A549 (cell line): ENCODE measurements around the gene DHX32.

Source experiments
- CTCF ChIP-seq: fragments of >200 bp; sonication (Bioruptor Twin); formaldehyde crosslinking; IDR thresholded peaks from 3 replicates; pipeline ENCODE4 v1.5.1; 2016
- POLR2A ChIP-seq: IDR thresholded peaks from 2 replicates; pipeline ENCODE4 v1.6.1; 2012; ENCODE audit warnings: mild to moderate bottlenecking, low read length
- POLR2AphosphoS2 ChIP-seq: conservative IDR thresholded peaks from 2 replicates; pipeline ENCODE4 v1.6.1; 2012; ENCODE audit warnings: low read length, improper control_type of control experiment, inconsistent platforms
- TP53 ChIP-seq: fragments of 250-450 bp; sonication (Bioruptor Pico); IDR thresholded peaks from 2 replicates; pipeline ENCODE4 v1.5.0; 2021; ENCODE audit warnings: mild to moderate bottlenecking, moderate library complexity
- USF2 ChIP-seq: fragments of 450-650 bp; IDR thresholded peaks from 2 replicates; pipeline ENCODE4 v1.6.1; 2014; ENCODE audit warnings: antibody characterized with exemption
- ZFP36 ChIP-seq: fragments of 450-650 bp; IDR thresholded peaks from 2 replicates; pipeline ENCODE4 v1.6.1; 2014; ENCODE audit warnings: borderline replicate concordance; ENCODE audit not compliant: partially characterized antibody
- TF ChIP-seq, protein P1 (sequence below): IDR thresholded peaks from 2 replicates; pipeline ENCODE4 v1.6.1; 2012

GRCh38 chr10:125911990-125912389 is 30.9 kb upstream of the DHX32 start:
- TF ChIP-seq CTCF (no peak), TP53 (CRISPR knock-in tag) (no peak), USF2 (no peak), POLR2A (no peak), POLR2AphosphoS2 (no peak), ZFP36 (no peak)
- TF ChIP-seq, protein P1, sequence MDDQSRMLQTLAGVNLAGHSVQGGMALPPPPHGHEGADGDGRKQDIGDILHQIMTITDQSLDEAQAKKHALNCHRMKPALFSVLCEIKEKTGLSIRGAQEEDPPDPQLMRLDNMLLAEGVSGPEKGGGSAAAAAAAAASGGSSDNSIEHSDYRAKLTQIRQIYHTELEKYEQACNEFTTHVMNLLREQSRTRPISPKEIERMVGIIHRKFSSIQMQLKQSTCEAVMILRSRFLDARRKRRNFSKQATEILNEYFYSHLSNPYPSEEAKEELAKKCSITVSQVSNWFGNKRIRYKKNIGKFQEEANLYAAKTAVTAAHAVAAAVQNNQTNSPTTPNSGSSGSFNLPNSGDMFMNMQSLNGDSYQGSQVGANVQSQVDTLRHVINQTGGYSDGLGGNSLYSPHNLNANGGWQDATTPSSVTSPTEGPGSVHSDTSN, result no peak
